ENCODE results near the gene HMCN1. TPM values are rescaled to one million over a fixed set of nuclear protein-coding genes. Genes with fewer than 3 reads are reported as not detected.

The HMCN1 gene
- total RNA-seq, 6 donors from 2014 or later = 15.7 to 43.3 (median 27.2) TPM

DNA sequence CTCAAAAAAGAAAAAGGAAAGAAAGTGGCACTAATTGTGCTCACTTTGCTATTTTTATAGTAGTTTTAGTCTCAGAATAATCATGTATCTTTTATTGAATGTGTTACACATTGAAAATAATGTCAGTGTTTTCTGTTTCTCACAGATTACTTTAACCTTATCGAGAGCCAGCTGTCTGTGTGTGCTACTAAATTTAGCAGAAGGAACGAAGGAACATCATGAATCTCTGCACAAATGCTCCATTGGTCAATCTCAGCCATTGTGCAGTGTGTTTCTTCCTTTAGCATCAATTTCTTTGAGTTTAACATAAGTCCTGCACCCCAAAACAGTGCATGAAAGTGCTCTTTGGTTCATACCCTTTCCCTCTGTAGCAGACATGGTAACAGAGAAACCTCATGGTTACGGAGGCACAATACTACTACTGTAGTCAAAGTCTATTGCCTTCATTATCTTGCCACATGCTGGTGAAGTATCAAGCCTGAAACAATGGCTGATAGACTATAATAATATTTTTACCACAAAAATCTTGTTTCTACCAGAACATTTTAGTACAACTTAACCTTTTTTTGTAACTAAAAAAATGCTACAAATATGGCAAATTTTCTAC lies 310.0 kb downstream of the HMCN1 start:
- no peak for DNase-seq
- ATAC-seq (ENCODE audit: low FRiP score in 2 of 2) = no peak
- Histone ChIP-seq H3K4me1 (no peaks in the 10 kb centered on the region), H3K4me3 (no peak overlapping the region), H3K36me3 (peaks cover 0 to 7% (median 0%) of the 10 kb centered on the region in 4 donors), H3K27ac (no peak overlapping the region), H3K27me3 (no peaks in the 10 kb centered on the region), H3K9me3 (no peaks in the 10 kb centered on the region)
- TF ChIP-seq POLR2A (IDR thresholded peaks at IDR 0.05) (no peak), POLR2AphosphoS5 (IDR thresholded peaks at IDR 0.05) (no peak), EP300 (IDR thresholded peaks at IDR 0.05) (no peak)
- TF ChIP-seq, protein P1, sequence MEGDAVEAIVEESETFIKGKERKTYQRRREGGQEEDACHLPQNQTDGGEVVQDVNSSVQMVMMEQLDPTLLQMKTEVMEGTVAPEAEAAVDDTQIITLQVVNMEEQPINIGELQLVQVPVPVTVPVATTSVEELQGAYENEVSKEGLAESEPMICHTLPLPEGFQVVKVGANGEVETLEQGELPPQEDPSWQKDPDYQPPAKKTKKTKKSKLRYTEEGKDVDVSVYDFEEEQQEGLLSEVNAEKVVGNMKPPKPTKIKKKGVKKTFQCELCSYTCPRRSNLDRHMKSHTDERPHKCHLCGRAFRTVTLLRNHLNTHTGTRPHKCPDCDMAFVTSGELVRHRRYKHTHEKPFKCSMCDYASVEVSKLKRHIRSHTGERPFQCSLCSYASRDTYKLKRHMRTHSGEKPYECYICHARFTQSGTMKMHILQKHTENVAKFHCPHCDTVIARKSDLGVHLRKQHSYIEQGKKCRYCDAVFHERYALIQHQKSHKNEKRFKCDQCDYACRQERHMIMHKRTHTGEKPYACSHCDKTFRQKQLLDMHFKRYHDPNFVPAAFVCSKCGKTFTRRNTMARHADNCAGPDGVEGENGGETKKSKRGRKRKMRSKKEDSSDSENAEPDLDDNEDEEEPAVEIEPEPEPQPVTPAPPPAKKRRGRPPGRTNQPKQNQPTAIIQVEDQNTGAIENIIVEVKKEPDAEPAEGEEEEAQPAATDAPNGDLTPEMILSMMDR (IDR thresholded peaks at IDR 0.05) = no peak
- 54% methylated on average over 3 of the region's 3 CpGs for WGBS, 2 donors

DNA sequence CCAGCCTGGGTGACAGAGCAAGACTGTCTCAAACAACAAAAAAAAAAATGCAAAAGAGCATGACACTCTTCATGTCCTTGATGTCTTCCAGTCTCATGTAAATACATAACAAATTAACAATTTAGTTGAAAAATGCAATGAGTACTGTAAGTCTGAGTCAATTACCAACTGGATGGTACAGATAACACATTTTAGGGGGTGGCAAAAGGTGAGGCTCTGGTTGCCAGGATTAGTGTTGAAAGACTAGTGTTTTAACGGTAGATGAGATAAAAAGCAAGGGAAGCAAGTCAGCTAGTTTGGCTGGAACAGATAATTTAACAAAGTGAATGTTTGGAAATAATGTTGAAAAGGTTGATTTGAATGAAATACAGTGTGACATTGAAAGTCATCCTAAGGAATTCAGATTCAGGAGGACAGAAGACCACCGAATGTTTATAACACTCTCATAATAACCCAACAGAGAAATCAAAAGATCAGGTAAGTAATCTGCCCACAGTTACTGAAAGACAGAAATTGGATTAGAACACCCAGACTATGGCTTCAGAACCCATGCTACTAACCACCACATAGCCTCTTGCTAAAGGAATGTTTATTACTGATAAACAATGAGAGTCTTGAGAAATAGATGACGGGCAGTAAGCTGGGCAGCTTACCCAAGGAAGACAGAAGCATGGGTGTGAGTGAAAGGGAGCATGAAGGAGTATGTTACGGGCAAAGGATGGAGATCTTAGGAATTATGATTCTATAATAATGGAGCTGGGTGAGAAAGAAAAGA lies 312.4 kb downstream of the HMCN1 start:
- 84% methylated on average over 4 of the region's 4 CpGs for WGBS, 2 donors
- no peak for DNase-seq

GRCh38 chr1:186050360-186050759 lies 316.2 kb downstream of the HMCN1 start:
- Histone ChIP-seq H3K9me3 (no peaks in the 10 kb centered on the region), H3K36me3 (no peaks in the 10 kb centered on the region), H3K4me1 (no peaks in the 10 kb centered on the region), H3K27me3 (no peaks in the 10 kb centered on the region), H3K4me3 (no peak overlapping the region), H3K27ac (no peak overlapping the region)
- TF ChIP-seq POLR2AphosphoS5 (IDR thresholded peaks at IDR 0.05) = no peak
- TF ChIP-seq, protein P1 (IDR thresholded peaks at IDR 0.05) = no peak
- TF ChIP-seq EP300 (IDR thresholded peaks at IDR 0.05) = no peak
- no peak for TF ChIP-seq POLR2A (IDR thresholded peaks at IDR 0.05)
- 84 to 86% methylated on average over 3 of the region's 3 CpGs for WGBS, 2 donors
- no peak for ATAC-seq (ENCODE audit: low FRiP score in 2 of 2)
- no peak for DNase-seq

More for the DNA sequence above, 312.4 kb downstream of the HMCN1 start:
- no peaks in the 10 kb centered on the region for H3K4me1 ChIP-seq
- H3K36me3 ChIP-seq = no peaks in the 10 kb centered on the region
- TF ChIP-seq, protein P1 (IDR thresholded peaks at IDR 0.05) = no peak
- TF ChIP-seq EP300 (IDR thresholded peaks at IDR 0.05) (no peak), POLR2AphosphoS5 (IDR thresholded peaks at IDR 0.05) (no peak), POLR2A (IDR thresholded peaks at IDR 0.05) (no peak)
- no peak overlapping the region for H3K4me3 ChIP-seq
- ATAC-seq (ENCODE audit: low FRiP score in 2 of 2) = no peak
- no peak overlapping the region for H3K27ac ChIP-seq
- no peaks in the 10 kb centered on the region for H3K27me3 ChIP-seq
- H3K9me3 ChIP-seq = no peaks in the 10 kb centered on the region

DNA sequence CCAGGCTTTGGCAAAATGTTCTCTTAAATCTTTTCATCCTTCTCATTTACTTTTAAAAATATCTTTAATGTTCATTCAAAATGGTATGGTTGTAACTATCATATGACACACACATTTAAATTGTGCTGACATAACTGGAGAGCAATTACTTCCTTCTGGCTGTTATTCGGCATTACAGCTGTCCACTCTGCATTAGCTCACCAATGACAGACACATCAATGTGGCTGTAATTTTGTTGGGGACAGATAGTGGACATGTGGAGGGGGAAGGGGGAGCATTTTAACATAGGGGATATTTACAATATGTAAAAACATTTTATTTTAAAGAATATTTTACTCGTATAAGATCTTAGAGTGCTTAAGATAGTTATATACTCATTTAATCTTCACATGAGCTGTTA lies 319.8 kb downstream of the HMCN1 start:
- H3K36me3 ChIP-seq = no peaks in the 10 kb centered on the region
- DNase-seq (no peak), ATAC-seq (ENCODE audit: low FRiP score in 2 of 2) (no peak)
- H3K27me3 ChIP-seq = no peaks in the 10 kb centered on the region
- no peak for TF ChIP-seq EP300 (IDR thresholded peaks at IDR 0.05)
- TF ChIP-seq, protein P1 (IDR thresholded peaks at IDR 0.05) = no peak
- no peak for TF ChIP-seq POLR2A (IDR thresholded peaks at IDR 0.05)
- no peak overlapping the region for H3K4me3 ChIP-seq
- H3K9me3 ChIP-seq = no peaks in the 10 kb centered on the region
- 71 to 81% methylated on average over 2 of the region's 2 CpGs for WGBS, 2 donors
- peaks cover 0 to 5% (median 0%) of the 10 kb centered on the region in 4 donors for H3K4me1 ChIP-seq
- peak overlapping the region in 1 of 4 donors; percentile 22 for H3K27ac ChIP-seq

Data from upper lobe of left lung (tissue), 6 donors.